Mucosa of rectum (tissue), 2 donors: ENCODE data around the gene ASPDH.
"Not testable (repeated sequence)": the region's sequence is repeated elsewhere in the genome, so short reads cannot be mapped to it uniquely, and the experiment has no call there.

Experiments used
- H3K27ac ChIP-seq, 2 donors: one replicate each; pipeline ENCODE4 v1.7.0; 2013; ENCODE audit warnings: inconsistent platforms in 2 of 2, low read depth in 2 of 2, low read length in 2 of 2
- H3K27me3 ChIP-seq, 2 donors: one replicate each; pipeline ENCODE4 v1.7.0; 2013; ENCODE audit warnings: low read length in 2 of 2; ENCODE audit not compliant: control insufficient read depth in 2 of 2, insufficient read depth in 2 of 2
- H3K36me3 ChIP-seq, 2 donors: one replicate each; pipeline ENCODE4 v1.7.0; 2013; ENCODE audit warnings: low read length in 2 of 2; ENCODE audit not compliant: control insufficient read depth in 2 of 2, insufficient read depth in 2 of 2
- H3K4me1 ChIP-seq, 2 donors: one replicate each; pipeline ENCODE4 v1.7.0; 2013; ENCODE audit warnings: low read length in 2 of 2, mild to moderate bottlenecking in 1 of 2; ENCODE audit not compliant: control insufficient read depth in 2 of 2, insufficient read depth in 2 of 2
- H3K4me3 ChIP-seq, 2 donors: one replicate each; pipeline ENCODE4 v1.7.0; 2013; ENCODE audit warnings: low read length in 2 of 2
- H3K9ac ChIP-seq, 2 donors: one replicate each; pipeline ENCODE4 v1.7.0; 2013; ENCODE audit warnings: low read length in 2 of 2, low read depth in 1 of 2, mild to moderate bottlenecking in 1 of 2
- H3K9me3 ChIP-seq, 2 donors: one replicate each; pipeline ENCODE4 v1.7.0; 2013; ENCODE audit warnings: low read length in 2 of 2; ENCODE audit not compliant: control insufficient read depth in 2 of 2
- donor health status: healthy.
- donor health status: Normal muscosa, but diverticular disease.

Gene ASPDH

DNA sequence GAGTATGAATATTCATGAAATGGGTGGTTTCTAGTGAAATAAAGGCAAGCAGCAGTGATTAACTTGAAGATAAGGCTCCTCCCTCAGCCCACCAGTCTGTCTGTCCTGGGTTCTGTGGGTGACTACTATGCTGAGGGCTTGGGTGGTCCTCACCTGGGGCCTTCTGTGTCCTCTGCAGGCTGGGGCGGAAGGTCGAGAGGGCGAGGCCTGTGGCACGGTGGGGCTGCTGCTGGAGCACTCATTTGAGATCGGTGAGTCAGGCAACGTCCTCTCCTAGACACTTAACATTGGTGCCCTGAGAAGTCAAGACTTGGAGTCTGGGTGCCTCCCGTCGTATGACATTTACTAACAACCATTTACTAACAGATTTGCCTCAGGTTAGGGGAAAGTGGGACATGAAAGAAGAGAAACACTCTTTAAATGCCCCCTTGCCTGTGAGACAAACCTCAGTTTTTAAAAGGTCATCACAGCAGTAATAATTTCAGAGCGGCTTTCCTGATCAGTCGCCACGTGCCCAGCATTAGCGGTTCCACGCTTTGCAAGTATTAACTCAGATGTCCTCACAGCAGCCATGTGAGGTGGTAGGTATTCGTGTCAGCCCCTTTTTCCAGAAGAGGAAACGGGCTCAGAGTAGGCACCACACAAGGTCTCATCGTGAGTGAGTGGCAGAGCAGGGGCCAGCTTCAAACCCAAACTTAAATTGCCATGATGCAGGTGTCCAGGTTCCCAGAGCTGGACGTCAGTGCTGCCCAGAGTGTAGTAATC lies 35.8 kb downstream of the ASPDH start:
- Histone ChIP-seq H3K9me3 (no peaks in the 10 kb centered on the region), H3K27ac (no peak overlapping the region), H3K27me3 (no peaks in the 10 kb centered on the region), H3K36me3 (peaks cover 31 to 36% of the 10 kb centered on the region in 2 donors), H3K4me1 (peaks cover 10 to 14% of the 10 kb centered on the region in 2 donors), H3K4me3 (peak overlapping the region in 1 of 2 donors; percentile 92), H3K9ac (peak overlapping the region in 1 of 2 donors; percentile 94)

DNA sequence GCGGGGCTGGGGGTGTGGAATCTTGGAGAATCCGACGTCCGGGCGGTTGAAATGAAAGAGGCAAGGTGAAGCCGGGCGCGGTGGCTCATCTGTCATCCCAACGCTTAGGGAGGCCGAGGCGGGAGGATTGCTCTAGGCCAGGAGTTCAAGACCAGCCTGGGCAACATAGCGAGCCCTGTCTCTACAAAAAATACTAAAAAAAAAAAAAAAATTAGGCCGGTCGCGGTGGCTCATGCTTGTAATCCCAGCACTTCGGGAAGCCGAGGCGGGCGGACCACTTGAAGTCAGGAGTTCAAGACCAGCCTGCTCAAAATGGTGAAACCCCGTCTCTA lies 36.8 kb downstream of the ASPDH start:
- Histone ChIP-seq H3K27me3 (no peaks in the 10 kb centered on the region), H3K9ac (peak overlapping the region; percentile 92 to 94), H3K27ac (peak overlapping the region; percentile 85 to 92), H3K36me3 (peaks cover 30% of the 10 kb centered on the region in 2 donors), H3K4me3 (peak overlapping the region; percentile 92 to 95), H3K4me1 (peaks cover 10 to 14% of the 10 kb centered on the region in 2 donors), H3K9me3 (no peaks in the 10 kb centered on the region)

DNA sequence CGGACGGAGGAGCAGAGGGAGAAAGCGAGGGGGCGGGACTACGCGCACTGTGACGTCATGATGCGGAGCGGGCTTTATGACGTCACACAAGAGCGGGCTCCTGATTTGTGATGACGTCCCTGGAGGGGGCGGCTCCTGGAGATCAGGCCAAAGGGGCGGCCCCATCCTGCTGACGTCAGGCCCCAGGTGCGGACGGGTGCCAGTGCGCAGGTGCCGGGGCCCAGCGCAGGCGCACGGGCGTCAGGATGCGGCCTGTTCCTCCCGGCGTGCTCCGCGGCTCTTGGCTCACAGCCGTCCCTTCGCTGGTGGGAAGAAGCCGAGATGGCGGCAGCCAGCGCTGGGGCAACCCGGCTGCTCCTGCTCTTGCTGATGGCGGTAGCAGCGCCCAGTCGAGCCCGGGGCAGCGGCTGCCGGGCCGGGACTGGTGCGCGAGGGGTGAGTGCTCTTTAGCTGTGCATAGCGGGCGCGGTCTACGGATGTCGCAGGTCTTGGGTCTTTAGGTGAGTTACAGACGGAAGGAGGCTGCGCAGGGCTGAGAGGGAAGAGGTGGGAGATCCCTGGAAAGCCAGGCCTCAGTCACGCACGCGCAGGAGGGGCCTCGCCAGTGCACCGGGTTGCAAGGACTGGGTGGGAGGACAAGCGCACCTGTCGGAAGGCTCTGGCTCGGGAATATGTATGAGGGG lies 37.3 kb downstream of the ASPDH start, which contains the start of the genes EMC10 and GARIN5A:
EMC10 (plus strand) TSS at position 284 of the 683 bp plus-strand sequence; CDS start at position 322, 38 bp downstream.
GARIN5A (minus strand) TSS at position 625 of the 683 bp plus-strand sequence; CDS start at position 165, 460 bp downstream.
- Histone ChIP-seq H3K9ac (peak within 1 kb of the TSS; percentile 92 to 94), H3K9me3 (no peaks in the 10 kb centered on the region), H3K36me3 (peaks cover 25% of the 10 kb centered on the region in 2 donors), H3K4me3 (peak within 1 kb of the TSS; percentile 92 to 95), H3K4me1 (peaks cover 10 to 14% of the 10 kb centered on the region in 2 donors), H3K27ac (peak within 1 kb of the TSS; percentile 85 to 92), H3K27me3 (no peaks in the 10 kb centered on the region)

DNA sequence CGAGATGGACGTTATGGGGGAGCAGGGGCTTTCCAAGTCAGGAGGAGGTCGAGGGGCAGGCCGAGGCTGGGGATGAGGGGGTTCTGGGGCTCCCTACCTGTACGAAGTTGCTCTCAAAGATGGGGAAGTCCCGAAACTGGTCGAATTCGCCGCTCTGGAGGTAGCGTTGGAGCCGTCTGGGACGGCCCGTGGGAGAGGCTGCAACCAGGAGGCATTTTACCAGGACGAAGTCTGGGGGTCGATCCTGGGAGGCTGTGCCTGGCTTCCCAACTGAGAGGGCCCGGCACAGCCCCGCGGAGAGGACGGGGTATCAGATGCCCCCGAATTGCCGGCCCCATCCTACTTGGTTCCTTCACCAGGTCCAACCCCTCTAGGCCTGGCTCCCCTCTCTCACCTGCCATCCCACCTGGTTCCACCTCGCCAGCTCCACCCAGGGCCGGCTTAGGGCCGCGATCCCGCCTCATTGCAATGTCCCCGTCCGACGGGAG lies 37.9 kb downstream of the ASPDH start:
- Histone ChIP-seq H3K9ac (no peak overlapping the region), H3K27ac (peak overlapping the region; percentile 85 to 92), H3K36me3 (peaks cover 19 to 21% of the 10 kb centered on the region in 2 donors), H3K27me3 (no peaks in the 10 kb centered on the region), H3K4me3 (peak overlapping the region in 1 of 2 donors; percentile 92), H3K9me3 (no peaks in the 10 kb centered on the region), H3K4me1 (peaks cover 10 to 14% of the 10 kb centered on the region in 2 donors)

DNA sequence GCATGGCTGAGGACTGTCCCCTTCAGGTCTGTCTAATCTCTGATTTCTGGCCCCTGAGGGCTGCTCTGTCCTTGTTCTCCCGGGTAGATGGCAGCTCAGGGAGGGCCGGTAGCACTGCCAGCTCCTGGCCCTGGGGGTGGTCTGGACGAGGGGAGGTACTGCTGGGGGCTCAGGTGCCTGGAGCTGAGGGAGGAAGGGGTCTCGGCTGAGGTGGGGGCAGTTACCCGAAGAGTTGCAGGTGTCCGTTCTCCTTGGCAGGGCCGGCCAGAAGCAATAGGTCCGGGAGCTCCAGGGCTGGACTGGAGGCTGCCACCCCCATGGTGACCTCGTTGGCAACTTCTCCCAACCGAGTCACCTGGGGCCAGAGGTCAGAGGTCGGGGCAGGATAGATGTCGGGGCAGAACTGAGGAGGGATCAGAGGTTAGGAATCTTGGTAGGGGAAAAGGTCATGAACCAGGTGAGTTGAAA lies 38.6 kb downstream of the ASPDH start:
- H3K36me3 ChIP-seq: peaks cover 13 to 15% of the 10 kb centered on the region in 2 donors
- H3K4me1 ChIP-seq: peaks cover 10 to 14% of the 10 kb centered on the region in 2 donors
- no peaks in the 10 kb centered on the region for H3K27me3 ChIP-seq
- no peak overlapping the region for H3K9ac ChIP-seq
- no peak overlapping the region for H3K4me3 ChIP-seq
- H3K27ac ChIP-seq: no peak overlapping the region
- H3K9me3 ChIP-seq: no peaks in the 10 kb centered on the region

DNA sequence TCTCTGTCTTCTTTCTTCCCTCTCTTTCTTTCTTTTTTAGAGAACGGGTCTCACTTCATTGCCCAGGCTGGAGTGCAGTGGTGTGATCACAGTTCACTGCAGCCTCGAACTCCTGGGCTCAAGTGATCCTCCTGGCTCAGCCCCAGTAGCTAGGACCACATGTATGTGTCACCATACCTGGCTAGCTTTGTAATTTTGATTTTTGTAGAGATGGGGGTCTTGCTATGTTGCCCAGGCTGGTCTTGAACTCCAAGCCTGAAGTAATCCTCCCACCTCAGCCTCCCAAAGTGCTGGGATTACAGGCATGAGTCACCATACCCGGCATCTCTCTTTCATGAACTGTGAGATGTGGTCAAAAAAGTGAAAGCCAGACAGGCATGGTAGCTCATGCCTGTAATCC lies 40.4 kb downstream of the ASPDH start:
- H3K36me3 ChIP-seq, H3K9me3 ChIP-seq, H3K27me3 ChIP-seq, H3K27ac ChIP-seq, H3K9ac ChIP-seq, H3K4me3 ChIP-seq: not testable (repeated sequence)
- peaks cover 10 to 11% of the 10 kb centered on the region in 2 donors for H3K4me1 ChIP-seq

DNA sequence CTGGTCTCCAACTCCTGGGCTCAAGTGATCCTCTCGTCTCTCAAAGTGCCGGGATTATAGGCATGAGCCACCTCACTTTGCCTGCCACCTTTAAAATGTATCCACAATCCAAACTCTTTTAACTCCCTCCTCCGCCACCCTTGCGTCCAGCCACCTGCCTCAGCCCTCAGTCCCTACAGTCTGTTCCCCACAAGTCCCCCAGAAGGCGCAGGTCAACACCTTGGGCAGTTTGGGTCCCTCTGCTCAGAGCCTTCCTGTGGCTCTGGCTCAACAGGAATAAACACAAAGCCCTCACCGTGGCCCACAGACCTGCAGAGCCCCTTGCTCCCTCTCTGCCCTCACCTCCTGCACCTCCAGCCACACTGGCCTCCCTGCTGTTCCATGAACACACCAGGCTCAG lies 44.9 kb downstream of the ASPDH start:
- Histone ChIP-seq H3K4me1 (peaks cover 3 to 9% of the 10 kb centered on the region in 2 donors), H3K9ac (no peak overlapping the region), H3K36me3 (no peaks in the 10 kb centered on the region), H3K9me3 (no peaks in the 10 kb centered on the region), H3K27me3 (peaks cover 0 to 1% of the 10 kb centered on the region in 2 donors), H3K4me3 (no peak overlapping the region), H3K27ac (no peak overlapping the region)

DNA sequence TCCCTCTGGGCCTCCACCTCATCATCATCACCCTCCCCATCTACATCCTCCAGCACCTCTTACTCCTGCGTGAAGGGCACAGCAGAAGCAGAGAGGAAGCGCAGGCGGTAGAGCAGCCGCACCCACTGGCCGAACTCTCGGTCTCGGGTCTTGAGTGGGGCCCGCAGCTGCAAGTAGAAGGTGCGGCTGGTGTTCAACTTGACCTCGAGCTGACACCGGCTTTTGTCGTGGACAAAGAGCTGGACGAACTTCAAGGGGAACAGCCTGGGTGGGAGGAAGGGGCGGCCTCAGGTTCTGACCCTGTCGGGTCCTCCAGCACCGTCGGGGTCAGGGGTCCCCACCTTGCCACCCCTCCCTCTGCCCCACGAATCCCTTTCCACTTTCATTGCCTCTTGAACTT lies 46.1 kb downstream of the ASPDH start:
- Histone ChIP-seq H3K27me3 (peaks cover 0 to 1% of the 10 kb centered on the region in 2 donors), H3K36me3 (no peaks in the 10 kb centered on the region), H3K4me3 (no peak overlapping the region), H3K9ac (no peak overlapping the region), H3K27ac (no peak overlapping the region), H3K4me1 (peaks cover 3 to 9% of the 10 kb centered on the region in 2 donors), H3K9me3 (no peaks in the 10 kb centered on the region)

DNA sequence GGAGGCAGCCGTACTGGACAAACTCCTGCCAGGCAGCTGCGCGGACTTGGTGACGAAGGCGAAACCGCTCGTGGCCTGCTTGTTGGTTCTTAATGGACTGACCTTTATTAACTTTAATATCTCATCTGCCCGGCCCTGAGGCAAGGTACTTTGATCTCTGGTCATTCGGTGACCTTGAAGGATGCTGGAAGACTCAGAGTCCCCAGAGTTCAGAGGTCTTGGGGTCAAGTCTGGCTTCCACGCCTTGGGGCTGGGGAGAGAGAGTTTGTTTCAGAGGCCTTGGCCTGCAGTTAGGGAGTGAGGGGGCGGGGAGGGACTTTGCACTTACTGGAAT lies 47.0 kb downstream of the ASPDH start:
- Histone ChIP-seq H3K36me3 (no peaks in the 10 kb centered on the region), H3K9ac (no peak overlapping the region), H3K27me3 (peaks cover 0 to 1% of the 10 kb centered on the region in 2 donors), H3K27ac (no peak overlapping the region), H3K4me3 (no peak overlapping the region), H3K9me3 (no peaks in the 10 kb centered on the region), H3K4me1 (peaks cover 3 to 9% of the 10 kb centered on the region in 2 donors)
